Non-pigmented ciliary epithelial cell (primary cell): ENCODE data around the gene GAL3ST3.
"Not testable (repeated sequence)": the region's sequence is repeated elsewhere in the genome, so short reads cannot be mapped to it uniquely, and the experiment has no call there.

Experiments used
- DNase-seq: peaks from one replicate; pipeline ENCODE4 v3.0.0-alpha.2; 2010; ENCODE audit warnings: low read depth

The GAL3ST3 gene, protein sequence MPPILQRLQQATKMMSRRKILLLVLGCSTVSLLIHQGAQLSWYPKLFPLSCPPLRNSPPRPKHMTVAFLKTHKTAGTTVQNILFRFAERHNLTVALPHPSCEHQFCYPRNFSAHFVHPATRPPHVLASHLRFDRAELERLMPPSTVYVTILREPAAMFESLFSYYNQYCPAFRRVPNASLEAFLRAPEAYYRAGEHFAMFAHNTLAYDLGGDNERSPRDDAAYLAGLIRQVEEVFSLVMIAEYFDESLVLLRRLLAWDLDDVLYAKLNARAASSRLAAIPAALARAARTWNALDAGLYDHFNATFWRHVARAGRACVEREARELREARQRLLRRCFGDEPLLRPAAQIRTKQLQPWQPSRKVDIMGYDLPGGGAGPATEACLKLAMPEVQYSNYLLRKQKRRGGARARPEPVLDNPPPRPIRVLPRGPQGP

DNA sequence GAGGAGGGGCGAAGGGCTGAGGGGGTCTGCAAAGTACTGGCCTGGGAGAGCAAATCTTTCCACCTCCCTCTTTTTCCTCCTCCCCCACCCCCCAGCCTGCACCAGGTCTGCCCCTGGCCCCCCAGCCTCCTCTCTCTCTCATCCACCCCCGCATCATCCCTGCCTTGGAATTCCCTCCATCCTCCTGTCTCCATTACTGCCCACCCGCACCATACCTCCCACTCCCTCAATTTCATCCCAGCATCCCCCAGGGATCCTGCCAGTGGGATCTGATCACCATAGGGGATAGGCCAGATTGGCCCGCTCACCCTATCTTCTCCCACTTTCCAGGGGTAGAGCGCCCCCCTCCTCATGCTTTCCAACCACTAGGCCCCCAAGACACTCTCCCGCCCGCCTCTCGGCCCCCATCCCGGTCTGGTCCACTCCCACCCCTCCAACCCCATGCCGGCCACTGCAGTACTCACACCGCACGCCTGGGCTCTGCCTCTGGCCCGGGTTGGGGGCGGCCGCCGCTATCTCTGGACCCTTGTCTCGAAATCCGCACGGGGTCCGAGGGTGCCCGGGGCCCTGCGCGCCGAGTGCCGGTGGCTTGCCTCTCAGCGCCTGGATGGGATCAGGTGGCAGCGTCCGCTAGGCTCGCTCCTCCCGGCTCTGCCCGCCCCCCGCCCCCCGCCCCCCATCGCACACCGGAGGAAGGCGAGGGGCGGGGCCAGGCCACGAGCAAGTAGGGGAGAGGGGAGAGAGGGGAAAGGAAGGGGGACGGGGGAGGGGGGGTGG, at the start of gene GAL3ST3:
TSS of gene GAL3ST3 (minus strand) at position 615 of the 777 bp plus-strand sequence. CDS start 3,746 bp downstream, outside the sequence.
- no peak for DNase-seq

DNA sequence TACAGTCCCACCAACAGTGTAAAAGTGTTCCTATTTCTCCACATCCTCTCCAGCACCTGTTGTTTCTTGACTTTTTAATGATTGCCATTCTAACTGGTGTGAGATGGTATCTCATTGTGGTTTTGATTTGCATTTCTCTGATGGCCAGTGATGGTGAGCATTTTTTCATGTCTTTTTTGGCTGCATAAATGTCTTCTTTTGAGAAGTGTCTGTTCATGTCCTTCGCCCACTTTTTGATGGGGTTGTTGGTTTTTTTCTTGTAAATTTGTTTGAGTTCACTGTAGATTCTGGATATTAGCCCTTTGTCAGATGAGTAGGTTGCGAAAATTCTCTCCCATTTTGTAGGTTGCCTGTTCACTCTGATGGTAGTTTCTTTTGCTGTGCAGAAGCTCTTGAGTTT, 43.2 kb upstream of the GAL3ST3 start:
- not testable (repeated sequence) for DNase-seq

DNA sequence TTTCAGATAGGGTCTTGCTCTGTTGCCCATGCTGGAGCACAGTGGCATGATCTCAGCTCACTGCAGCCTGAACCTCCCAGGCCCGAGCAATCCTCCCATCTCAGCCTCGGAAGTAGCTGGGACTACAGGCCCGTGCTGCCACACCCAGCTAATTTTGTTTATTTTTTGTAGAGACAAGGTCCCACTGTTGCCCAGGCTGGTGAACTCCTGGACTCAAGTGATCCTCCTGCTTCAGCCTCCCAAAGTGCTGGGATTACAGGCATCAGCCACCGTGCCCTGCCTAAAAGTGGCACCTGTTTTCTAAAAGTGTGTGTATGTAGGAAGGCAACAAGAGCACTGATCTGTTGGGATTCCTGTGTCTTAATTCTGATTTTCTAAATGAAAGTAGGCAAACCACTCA, 41.3 kb upstream of the GAL3ST3 start:
- no peak for DNase-seq

DNA sequence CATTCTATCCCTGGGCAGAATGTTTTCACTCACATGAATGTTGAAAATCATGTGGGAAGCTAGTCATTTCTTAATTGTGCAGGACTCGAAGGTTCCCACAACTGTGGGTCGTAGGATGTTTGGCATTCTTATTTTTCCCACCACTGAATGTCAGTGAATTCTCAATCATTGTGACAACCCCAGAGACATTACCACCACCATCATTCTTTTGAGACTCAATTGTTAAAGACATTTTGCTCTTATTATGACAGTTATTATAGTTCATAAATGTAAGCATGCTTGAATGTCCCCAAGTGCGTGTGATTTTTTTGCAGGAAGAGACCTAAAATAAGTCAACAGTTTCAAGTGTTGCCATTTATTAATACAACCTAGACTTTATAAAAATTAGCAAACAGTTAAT, 40.1 kb upstream of the GAL3ST3 start:
- DNase-seq = no peak

DNA sequence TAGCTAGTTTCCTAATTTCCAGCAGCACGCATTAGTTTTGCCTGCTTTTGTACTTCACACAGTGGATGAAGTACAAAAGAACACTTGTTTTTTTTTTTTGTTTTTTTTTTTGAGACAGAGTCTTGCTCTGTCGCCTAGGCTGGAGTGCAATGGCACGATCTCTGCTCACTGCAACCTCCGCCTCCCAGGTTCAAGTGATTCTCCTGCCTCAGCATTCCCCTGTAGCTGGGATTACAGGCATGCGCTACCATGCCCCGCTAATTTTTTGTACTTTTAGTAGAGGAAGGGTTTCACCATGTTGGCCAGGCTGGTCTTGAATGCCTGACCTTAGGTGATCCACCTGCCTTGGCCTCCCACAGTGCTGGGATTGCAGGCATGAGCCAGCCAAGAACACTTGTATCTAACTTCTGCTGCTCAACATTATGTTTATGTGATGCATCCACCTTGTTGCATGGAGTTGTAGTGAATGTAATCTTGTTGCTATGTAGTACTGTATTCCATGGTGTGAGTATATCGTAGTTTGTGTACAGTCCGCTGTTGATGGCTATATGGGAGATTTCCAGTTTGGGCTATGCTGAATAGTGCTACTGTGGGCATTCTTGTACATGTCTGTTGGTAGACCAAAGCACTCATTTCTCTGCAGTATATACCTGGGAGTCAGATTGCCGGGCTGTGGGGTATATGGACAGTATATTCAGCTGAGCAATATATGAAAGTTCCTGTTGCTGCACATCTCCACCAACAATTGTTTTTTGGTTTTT, 38.4 kb upstream of the GAL3ST3 start:
- no peak for DNase-seq

DNA sequence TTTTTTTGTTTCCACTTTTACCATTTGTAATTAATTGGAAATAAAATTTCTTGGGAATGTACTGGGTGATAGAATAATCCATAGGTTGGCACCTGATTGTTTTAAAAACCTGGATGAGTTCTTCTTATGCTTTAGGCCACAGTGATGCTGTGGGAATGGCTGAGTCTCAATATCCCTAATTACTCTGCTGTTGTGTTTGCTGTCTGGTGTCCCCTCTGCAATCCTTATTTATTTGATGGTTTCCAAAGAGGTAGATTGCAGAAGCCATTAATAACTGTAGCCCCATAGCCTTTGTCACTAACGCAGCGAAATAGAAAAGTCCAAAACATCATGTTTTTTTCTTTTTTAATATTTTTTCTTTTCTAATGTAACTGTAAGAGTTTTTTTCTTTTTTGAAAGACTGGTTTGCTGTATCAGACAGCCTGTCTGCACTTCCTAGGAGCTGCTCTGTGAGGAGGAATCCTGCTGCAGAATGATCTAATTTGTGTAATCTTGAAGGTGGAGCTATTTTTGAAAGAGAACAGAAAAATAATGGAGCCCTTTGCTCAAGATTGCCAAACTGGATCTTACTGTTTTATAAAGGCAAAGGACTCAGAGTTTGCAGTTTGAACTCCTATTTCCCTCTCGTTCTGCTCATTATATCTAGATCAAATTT, 36.0 kb upstream of the GAL3ST3 start:
- DNase-seq = no peak

DNA sequence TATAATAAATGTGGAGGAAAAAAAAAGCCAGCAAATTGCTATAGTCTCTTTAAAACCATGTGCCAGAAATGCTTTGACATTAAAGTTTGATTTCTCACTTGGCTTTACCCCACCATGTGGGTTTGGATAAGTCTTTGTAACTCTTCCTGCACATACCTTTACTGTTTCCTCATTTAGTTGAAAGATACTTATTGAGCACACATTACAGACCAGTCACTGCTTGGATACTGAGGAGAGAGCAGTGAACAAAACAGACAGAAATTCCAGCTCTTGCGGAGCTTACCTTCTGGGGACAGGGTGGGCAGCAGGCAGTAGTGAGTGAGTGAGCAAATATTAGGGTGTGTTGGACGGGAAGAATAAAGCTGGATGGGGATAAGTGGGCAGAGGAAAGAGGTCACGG, 34.8 kb upstream of the GAL3ST3 start:
- no peak for DNase-seq

DNA sequence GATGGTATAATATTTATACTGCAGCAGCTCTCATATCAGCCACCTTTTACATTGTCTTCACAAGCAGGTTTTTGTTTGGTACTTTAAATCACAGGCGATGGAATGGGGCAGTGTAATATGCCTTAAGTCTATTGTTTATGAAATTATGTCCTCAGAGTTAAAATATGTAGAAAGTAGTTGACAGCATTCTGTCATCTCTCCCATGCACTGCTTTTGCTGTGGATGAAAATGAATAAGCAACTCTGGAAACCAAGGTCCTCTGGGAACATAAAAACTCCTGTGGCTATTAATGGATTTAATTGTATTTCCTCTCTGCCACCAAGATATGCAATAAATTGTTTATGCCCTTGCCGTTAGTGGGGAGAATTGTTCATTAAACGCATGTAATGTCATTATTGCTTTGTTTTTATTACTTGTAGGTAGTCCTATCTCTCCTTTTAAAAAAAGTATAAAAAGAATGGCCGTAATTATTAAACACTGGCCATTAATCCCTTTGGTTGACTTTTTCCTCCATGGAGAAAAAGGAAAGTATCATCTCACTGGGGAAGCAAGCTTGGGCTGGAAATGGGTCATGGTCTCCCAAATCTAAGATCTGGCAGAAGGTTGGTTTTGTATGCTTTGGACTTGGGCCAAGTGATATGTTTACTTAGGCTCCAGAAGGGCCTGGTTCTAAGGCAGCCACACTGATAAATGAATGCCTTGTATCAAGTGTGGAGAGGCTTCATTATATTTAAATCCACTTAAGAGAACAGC, 34.2 kb upstream of the GAL3ST3 start:
- no peak for DNase-seq

DNA sequence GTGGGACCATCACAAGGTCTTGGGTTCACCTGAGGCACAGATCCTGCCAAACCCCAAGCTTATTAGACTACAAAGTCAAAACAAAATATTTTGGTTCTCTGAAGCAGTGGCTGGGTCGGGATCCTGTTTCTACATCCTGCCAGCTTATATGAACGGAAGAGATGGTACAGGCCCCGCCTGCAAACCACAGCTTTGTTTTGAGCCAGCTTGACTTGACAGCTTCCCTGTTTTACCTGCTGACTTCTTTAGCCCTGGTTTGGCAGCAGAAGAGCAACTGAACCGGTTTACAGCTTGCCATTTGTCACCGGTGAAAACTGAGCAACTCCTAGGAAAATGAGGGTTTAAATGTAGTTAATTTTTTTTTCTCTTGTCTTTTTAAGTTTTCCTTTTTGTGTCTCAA, 32.5 kb upstream of the GAL3ST3 start:
- no peak for DNase-seq

DNA sequence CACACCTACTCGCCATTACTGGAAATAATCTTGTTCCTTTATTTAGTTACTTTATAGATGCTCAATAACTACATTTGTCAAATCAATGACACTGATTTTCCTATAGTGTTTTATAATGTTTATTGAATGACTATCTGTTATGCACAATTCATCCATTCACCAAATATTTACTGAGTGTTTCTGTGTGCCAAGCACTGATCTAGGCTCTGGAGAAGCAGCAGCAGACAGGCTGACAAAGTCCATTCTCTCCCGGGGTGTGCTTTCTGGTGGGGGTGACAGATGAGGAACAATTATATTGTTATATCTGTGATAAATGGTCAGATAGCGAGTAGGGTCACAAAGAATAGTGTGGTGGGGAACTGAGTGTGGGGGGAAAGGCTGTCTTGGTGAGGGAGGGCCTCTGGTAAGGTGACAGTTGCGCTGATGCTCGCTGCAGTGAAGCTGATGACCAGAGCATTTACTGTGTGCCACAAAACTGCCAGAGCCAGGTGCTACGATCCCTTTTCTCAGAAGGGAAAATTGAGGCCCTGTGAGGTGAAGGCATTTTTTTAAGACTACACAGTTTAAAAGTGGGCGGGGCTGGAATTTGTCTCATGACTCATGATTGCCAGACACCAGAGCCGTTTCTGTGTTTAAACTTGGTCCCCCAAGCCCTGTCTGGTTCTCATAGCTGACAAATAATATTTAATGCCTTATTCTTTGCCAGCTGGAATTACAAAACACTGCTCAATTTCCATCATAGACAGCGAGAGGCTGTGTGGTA, 31.3 kb upstream of the GAL3ST3 start:
- DNase-seq = no peak

DNA sequence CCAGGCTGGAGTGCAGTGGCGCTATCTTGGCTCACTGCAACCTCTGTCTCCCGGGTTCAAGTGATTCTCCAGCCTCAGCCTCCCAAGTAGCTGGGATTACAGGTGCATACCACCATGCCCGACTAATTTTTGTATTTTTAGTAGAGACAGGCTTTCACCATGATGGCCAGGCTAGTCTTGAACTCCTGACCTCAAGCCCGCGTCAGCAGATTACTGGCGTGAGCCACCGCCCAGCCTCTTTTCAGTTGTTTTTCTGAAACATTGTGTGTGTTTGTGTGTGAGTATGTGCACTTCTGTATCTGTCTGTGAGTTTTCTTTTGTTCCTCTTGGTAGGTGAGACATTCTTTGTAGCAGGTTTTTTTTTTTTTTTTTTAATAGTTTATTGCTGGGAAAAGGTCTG, 30.0 kb upstream of the GAL3ST3 start:
- DNase-seq = not testable (repeated sequence)

DNA sequence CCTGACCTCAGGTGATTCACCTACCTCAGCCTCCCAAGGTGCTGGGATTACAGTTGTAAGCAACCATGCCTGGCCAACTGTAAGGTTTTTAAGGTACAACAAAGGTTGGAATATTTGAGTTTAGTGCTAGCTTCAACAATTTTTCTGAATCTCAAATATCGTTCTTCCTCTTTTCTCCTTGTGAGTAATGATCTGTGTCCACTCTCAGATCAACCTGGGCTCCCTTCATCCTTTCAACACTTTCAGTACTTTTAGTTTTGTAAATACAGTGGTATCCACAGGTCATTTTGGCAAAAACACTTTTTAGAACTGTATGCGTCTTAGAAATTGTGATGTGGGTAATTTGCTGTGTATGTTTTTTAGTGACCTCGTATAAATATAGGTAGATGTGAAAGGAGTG, 29.0 kb upstream of the GAL3ST3 start:
- DNase-seq = no peak

DNA sequence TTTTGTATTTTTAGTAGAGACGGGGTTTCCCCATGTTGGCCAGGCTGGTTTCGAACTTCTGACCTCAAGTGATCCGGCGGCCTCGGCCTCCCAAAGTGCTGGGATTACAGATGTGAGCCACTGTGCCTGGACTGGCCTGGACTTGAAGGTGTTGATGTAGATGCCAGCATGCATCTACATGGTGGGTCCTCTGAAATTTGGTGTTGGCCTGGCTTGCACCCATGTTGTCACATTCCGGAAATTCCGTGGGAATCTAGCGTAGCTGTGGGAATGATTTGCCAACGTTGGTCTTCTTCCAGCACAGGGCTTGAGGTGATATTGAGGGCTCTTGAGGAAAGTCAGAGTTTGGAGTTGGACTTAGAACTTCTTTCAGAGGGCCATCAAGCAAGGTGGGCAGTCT, 27.6 kb upstream of the GAL3ST3 start:
- DNase-seq = no peak

DNA sequence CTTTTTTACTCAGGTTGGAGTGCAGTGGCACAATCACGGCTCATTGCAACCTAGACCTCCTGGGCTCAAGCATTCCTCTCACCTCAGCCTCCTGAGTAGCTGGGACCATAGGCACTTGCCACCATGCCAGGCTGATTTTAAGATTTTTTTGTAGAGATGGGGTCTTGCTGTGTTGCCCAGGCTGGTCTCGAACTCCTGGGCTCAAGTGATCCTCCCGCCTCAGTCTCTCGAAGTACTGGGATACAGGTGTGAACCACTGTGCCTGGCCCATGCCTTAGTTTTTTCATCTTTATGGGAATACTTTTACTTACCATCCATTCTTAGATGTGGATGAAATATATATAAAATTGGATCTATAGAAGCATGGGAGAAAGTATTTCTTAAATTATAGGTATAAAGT, 26.3 kb upstream of the GAL3ST3 start:
- no peak for DNase-seq

DNA sequence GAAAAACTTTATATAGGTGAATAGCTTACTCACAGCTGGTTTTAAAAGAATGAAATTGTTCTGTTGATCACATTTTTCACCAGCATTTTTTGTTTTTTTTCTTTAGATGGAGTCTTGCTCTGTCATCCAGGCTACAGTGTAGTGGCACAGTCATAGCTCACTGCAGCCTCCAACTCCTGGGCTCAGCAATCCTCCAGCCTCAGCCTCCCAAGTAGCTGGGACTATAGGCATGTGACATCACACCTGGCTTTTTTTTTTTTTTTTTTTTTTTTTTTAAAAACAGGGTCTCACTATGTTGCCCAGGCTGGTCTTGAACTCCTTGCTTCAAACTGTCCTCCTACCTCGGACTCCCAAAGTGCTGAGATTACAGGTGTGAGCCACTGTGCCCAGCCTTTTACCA, 24.7 kb upstream of the GAL3ST3 start:
- DNase-seq = no peak

DNA sequence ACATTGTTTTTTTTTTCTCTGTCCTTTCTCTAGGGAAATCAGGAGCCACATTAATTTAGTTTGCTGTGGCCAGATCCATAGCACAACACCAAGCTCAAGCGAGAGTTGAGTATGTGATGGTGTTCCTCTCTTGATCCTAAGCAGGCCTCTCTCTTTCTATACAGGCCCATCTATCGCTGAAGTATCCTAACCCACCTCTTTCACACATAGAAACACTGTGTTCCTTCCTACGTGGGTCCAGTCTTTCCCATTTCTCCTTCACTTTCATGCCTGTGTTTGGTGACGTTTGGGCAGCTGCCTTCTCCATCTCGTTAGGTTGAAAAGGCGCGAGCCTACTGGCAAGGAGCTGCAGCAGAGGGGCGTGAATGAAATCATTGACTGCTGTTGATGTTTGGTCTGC, 23.6 kb upstream of the GAL3ST3 start:
- no peak for DNase-seq

DNA sequence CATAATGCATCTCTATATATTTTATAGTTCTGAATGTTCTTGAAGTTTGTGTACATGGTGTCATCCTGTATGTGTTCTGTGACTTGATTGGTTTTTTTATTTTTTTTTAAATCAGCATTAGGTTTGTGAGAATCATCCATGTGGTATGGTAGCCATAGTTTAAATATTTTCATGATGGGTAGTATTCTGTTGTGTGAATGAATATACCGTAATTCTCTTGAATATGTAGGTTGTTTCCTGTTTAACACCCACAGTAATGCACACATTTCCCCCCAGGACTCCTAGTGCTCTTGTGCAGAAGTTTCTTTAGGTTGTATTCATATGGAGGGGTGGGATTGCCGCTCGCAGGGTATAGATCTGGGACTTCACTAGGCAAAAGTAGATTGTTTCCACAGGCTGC, 23.1 kb upstream of the GAL3ST3 start:
- DNase-seq = no peak

DNA sequence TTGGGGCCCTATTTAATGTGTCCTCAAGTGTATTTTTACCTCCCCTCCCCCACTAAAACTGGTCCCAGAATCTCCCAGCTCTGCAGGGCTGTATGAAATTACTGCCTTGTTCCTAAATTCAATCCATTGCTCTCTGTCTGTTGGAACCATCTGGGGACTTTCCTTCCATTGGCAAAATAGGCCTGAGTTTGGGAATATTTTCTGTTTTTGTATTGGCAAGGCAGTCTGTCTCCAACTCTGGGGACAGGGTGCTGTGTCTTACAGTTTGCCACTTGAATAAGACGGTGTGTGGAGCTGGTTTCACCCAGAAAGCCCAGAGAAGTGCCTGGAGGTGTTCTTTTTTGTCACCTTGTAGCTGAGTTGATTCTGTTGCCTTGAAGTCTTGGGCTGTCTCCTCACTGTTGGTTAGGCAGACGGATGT, 22.4 kb upstream of the GAL3ST3 start:
- DNase-seq = no peak

DNA sequence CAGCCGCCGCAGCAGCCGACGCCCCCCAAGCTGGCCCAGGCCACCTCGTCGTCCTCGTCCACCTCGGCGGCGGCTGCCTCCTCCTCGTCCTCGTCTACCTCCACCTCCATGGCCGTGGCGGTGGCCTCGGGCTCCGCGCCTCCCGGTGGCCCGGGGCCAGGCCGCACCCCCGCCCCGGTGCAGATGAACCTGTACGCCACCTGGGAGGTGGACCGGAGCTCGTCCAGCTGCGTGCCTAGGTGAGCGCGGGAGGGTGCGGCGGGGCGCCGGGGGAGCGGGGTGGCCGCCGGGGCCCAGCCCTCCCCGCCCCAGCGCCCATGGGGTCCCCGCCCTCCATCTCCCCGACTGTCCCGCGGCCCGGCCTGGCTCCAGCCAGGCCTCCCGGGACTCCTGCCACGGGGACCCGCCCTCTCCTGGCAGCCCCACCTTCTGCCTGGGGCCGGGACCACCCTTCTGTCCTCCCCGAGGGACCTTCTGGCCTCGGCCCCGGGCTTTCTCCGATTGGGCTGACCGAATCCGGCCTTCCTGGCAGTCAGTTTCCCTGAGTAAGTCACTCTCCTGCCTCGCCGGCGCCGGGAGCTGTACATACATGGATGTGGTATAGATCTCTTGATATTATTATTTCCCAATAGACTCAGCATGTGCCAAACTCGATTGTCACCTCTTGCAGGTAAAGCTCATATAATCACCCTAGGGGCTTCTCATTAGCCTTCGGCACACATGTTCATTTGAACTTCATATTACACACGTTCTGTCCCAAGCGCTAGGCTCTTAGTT, 21.8 kb upstream of the GAL3ST3 start:
- DNase-seq = no peak
